ENCODE results near the gene ABTB1.

The ABTB1 gene

GRCh38 chr3:127722091-127722784 lies 49.5 kb downstream of the ABTB1 start:
- no peak for DNase-seq

DNA sequence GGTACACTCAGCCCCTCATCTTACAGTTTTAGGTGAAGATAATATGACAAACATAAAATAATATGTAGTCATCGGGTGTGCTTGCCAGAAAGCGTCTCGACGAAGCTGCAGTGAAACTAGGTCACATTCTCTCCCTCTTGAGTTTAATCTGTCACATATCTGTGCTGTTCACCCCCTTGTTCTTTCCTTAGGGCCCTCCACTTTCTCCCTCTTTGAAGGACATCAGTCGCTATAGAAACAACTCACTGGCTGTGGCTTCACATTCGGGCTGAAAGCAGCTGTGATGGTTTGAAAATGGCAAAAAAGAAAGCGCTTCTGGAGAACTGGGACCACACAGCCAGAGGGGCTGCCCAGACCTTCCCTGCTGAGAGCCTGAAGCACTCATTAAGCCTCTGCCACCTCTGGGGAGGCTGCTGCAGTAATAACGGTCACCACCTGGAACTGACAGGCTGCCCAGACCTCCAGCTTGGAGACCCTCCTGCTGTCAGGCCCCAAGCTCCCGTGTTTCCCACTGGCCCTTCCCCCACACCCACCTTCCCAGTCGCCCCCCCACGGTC lies 50.3 kb downstream of the ABTB1 start:
- no peak for DNase-seq

DNA sequence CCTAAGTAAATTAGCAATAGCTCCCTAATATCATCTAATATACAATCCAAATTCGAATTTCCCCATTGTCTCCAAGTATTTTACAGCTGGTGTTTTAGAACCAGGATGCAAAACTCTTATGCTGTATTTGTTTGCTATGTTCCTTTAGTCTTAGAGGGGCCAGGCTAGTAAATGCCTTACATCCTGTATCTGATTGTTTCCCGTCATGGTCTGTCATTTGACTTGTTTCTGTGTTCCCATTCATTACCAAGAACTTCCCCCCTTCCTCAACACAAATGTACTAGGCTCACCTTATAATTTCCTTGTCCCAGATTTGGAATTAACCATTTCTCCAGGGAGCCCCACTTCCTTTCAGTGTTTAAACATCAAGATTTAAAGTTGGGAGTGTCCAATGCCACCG lies 54.1 kb downstream of the ABTB1 start:
- no peak for DNase-seq

GRCh38 chr3:127728417-127729015 lies 55.8 kb downstream of the ABTB1 start:
- DNase-seq = no peak

- no peak for DNase-seq
These were observed 56.9 kb downstream of the ABTB1 start for GRCh38 chr3:127729556-127730056.

DNA sequence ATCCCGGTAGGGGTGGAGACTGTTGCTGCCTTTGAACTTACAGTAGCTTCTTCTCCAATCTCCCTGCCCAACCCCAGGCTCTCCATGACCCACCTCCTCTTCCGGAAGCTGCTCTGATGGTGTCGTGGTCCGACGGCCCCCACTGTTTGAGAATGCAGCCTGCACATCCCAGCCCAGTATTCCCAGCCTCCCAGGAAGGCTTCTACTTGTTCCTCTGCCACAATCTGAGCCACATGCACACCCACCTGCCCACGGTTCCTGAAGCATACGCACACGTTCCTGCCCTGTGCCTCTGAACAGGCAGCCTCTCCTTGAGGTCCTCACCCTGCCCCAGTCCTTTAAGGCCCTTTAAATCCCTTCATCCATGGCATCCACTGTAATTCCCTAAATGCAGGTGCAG lies 57.4 kb downstream of the ABTB1 start:
- no peak for DNase-seq

All from NCI-H1930 (cell line).